ENCODE data around the gene P4HA2. TPM values are rescaled to one million over a fixed set of nuclear protein-coding genes. Genes with fewer than 3 reads are reported as not detected.

P4HA2 gene
- total and polyA plus RNA-seq, 8 donors, result 9.0 to 109 (median 26.5) TPM

DNA sequence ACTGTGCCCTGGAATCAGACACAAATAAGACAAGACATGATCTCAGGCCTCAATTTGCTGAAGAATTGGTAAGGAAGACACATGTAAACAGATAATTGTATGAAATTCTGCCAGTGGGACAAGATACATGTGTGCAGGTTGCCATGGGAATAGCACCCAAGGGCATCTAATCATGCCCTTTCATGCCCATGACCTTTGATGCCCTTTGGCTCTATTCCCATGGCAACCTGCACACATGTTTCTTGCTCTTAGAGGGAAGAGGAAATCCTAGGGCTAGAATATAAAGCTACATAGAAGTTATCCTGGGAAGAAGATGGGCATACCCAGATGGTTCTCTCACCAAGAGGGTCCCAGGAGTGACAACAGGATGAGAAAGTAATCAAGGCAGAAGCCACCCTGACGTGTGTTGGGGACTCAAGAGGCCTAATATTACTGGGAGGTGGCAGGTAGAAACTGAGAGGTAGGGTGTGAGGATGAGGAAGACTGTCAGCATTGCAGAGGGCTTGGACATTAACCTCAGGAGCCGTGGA lies 34.4 kb downstream of the P4HA2 start:
- peaks cover 20 to 72% (median 64%) of the 10 kb centered on the region in 4 donors for H3K36me3 ChIP-seq
- H3K9me3 ChIP-seq, result no peaks in the 10 kb centered on the region
- no peak overlapping the region for H3K27ac ChIP-seq
- no peaks in the 10 kb centered on the region for H3K4me1 ChIP-seq
- WGBS, 5 donors, result 63 to 82% (median 79%) methylated on average over 2 of the region's 2 CpGs
- H3K4me3 ChIP-seq, result no peak overlapping the region
- H3K27me3 ChIP-seq, result no peaks in the 10 kb centered on the region
- intact Hi-C loops (cut with DNase I; ENCODE audit: low total_unique reads), result no loop called here
- no peak for TF ChIP-seq POLR2AphosphoS5 (IDR thresholded peaks at IDR 0.05)
- TF ChIP-seq, protein P1, sequence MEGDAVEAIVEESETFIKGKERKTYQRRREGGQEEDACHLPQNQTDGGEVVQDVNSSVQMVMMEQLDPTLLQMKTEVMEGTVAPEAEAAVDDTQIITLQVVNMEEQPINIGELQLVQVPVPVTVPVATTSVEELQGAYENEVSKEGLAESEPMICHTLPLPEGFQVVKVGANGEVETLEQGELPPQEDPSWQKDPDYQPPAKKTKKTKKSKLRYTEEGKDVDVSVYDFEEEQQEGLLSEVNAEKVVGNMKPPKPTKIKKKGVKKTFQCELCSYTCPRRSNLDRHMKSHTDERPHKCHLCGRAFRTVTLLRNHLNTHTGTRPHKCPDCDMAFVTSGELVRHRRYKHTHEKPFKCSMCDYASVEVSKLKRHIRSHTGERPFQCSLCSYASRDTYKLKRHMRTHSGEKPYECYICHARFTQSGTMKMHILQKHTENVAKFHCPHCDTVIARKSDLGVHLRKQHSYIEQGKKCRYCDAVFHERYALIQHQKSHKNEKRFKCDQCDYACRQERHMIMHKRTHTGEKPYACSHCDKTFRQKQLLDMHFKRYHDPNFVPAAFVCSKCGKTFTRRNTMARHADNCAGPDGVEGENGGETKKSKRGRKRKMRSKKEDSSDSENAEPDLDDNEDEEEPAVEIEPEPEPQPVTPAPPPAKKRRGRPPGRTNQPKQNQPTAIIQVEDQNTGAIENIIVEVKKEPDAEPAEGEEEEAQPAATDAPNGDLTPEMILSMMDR (IDR thresholded peaks at IDR 0.05), result no peak
- no peak for TF ChIP-seq EP300 (IDR thresholded peaks at IDR 0.05)
- TF ChIP-seq POLR2A (IDR thresholded peaks at IDR 0.05), result no peak
- no peak for DNase-seq

DNA sequence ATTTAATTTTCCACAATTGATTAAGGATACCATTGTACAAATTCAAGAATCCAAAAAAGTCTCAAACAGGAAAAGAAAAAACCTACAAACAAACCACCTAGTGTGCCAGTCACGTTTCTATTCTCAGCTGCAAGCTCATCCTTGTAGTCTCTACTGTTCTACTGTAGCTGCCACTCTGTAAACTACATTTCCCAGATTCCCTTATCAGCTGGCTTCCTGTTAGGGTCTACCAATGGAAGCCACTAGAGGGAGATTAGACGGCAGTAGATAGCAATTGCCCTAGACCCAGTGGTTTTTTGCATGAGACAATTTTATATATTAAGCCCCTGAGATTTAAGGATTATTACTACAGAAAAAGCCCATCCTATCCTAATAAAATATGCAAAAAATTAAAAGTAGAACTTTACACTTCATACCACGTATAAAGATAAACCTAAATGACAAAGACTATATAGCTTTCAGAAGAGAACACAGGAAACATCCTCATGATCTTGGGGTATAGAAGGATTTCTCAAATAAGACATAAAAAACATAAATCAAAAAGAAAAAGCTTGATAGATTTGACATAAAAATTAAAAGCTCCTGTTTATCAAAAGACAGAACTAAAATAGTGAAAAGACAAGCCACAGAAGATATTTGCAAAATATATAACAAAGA lies 37.4 kb downstream of the P4HA2 start:
- intact Hi-C loops (cut with DNase I; ENCODE audit: low total_unique reads), result no loop called here
- H3K4me1 ChIP-seq, result no peaks in the 10 kb centered on the region
- TF ChIP-seq, protein P1 (IDR thresholded peaks at IDR 0.05), result peak in 5 of 7 experiments; percentile 28 to 66 (median 61)
- no peak for TF ChIP-seq POLR2A (IDR thresholded peaks at IDR 0.05)
- peak; percentile 9 to 79 (median 24) for TF ChIP-seq POLR2AphosphoS5 (IDR thresholded peaks at IDR 0.05)
- peaks cover 9 to 42% (median 37%) of the 10 kb centered on the region in 4 donors for H3K36me3 ChIP-seq
- DNase-seq, result peak in 1 of 2 donors; percentile 88
- no peaks in the 10 kb centered on the region for H3K27me3 ChIP-seq
- no peak overlapping the region for H3K27ac ChIP-seq
- H3K9me3 ChIP-seq, result no peaks in the 10 kb centered on the region
- H3K4me3 ChIP-seq, result no peak overlapping the region
- WGBS, 5 donors, result 6 to 14% (median 11%) methylated on average over 3 of the region's 3 CpGs

DNA sequence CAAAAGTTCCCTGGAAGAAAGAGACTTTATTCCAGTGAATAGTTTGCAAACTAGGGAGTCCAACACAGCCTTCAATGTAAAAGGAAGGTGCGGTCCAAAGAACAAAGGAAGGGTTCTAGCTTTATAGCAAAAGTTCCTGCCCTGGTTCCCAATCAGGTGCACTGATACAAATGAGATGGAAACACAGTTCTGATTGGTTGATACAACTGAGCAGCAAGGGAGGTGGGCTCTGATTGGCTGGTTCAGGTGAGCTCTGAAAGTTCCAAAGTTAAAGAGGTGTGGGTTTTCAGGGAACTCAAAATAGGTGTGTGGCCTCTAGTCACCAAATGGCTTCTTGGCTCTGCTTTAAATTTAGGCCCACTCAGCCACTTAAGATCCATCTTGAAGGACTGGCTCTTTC lies 43.1 kb downstream of the P4HA2 start:
- Histone ChIP-seq H3K4me3 (no peak overlapping the region), H3K4me1 (peaks cover 0 to 18% (median 5%) of the 10 kb centered on the region in 4 donors), H3K36me3 (no peaks in the 10 kb centered on the region), H3K27ac (no peak overlapping the region), H3K9me3 (no peaks in the 10 kb centered on the region), H3K27me3 (no peaks in the 10 kb centered on the region)
- intact Hi-C loops (cut with DNase I; ENCODE audit: low total_unique reads), result loop anchor here (10.0 kb wide), 1 partner anchor 120 kb away; the partner anchor contains the start of gene IL3
- no peak for TF ChIP-seq POLR2A (IDR thresholded peaks at IDR 0.05)
- no peak for TF ChIP-seq POLR2AphosphoS5 (IDR thresholded peaks at IDR 0.05)
- no peak for TF ChIP-seq EP300 (IDR thresholded peaks at IDR 0.05)
- TF ChIP-seq, protein P1 (IDR thresholded peaks at IDR 0.05), result no peak
- DNase-seq, result no peak
- 84 to 93% (median 87%) methylated on average over 1 of the region's 1 CpG for WGBS, 5 donors

DNA sequence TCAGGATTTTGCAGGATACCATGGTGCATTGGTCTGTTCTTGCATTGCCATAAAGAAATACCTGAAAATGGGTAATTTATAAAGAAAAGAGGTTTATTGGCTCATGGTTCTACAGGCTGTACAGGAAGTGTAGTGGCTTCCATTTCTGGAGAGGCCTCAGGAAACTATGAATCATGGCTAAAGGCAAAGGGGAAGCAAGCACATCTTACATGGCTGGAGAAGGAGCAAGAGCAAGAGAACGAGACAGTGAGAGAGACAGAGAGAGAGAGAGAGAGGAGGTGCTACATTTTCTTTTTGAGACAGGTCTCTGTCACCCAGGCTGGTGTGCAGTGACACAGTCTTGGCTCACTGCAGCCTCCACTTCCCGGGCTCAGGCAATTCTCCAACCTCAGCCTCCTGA lies 43.9 kb downstream of the P4HA2 start:
- Histone ChIP-seq H3K4me3 (no peak overlapping the region), H3K27ac (no peak overlapping the region), H3K27me3 (no peaks in the 10 kb centered on the region), H3K36me3 (no peaks in the 10 kb centered on the region), H3K4me1 (peaks cover 0 to 18% (median 5%) of the 10 kb centered on the region in 4 donors), H3K9me3 (no peaks in the 10 kb centered on the region)
- 79 to 95% (median 83%) methylated on average over 2 of the region's 2 CpGs for WGBS, 5 donors
- intact Hi-C loops (cut with DNase I; ENCODE audit: low total_unique reads), result loop anchor here (10.0 kb wide), 1 partner anchor 119 kb away; the partner anchor contains the start of gene IL3
- DNase-seq, result no peak
- TF ChIP-seq POLR2AphosphoS5 (IDR thresholded peaks at IDR 0.05) (no peak), POLR2A (IDR thresholded peaks at IDR 0.05) (no peak), EP300 (IDR thresholded peaks at IDR 0.05) (no peak)
- TF ChIP-seq, protein P1 (IDR thresholded peaks at IDR 0.05), result no peak

Measured in stomach (tissue), 9 donors.